Measurements from ENCODE around the gene BLTP1. TPM values are rescaled to one million over a fixed set of nuclear protein-coding genes. Genes with fewer than 3 reads are reported as not detected.
A peak's percentile ranks its signal among the peaks of the same experiment; 100 is the strongest.

Gene BLTP1
- total RNA-seq, 2 experiments from 2014 or later, result 32.3 to 41.6 TPM

DNA sequence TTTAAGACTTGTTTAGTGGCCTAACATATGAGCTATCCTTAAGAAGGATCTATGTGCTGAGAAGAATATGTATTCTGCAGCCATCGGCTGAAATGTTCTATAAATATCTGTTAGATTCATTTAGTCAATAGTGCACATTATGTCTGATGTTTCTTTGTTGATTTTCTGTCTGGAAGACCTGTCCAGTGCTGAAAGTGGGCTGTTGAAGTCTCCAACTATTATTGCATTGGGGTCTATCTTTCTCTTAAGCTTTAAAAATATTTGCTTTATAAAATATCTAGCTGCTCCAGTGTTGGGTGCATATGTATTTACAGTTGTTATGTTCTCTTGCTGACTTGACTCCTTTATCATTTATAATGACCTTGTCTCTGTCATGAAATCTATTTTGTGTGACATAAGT lies 9.4 kb upstream of the BLTP1 start:
- BruUV-seq (replicated peaks), result no TSS peak
- Histone ChIP-seq H2AFZ (ENCODE audit: low read length) (no peak overlapping the region), H3K4me1 (ENCODE audit: insufficient read depth, low read length, poor library complexity, severe bottlenecking) (no peaks in the 10 kb centered on the region), H3K4me2 (ENCODE audit: low read length) (no peak overlapping the region), H3K9me2 (ENCODE audit: insufficient read depth, low read length) (no peaks in the 10 kb centered on the region), H3K27ac (ENCODE audit: low read depth, low read length, poor library complexity, severe bottlenecking) (no peak overlapping the region), H4K20me1 (ENCODE audit: insufficient read depth, low read length) (no peaks in the 10 kb centered on the region), H3K4me3 (ENCODE audit: low read depth, low read length, poor library complexity, severe bottlenecking) (no peak overlapping the region), H3K9me3 (ENCODE audit: low read length) (no peaks in the 10 kb centered on the region), H3K79me2 (ENCODE audit: insufficient read depth, low read depth, low read length) (no peaks in the 10 kb centered on the region), H3K36me3 (ENCODE audit: insufficient read depth, low read length) (no peaks in the 10 kb centered on the region)
- no peak for DNase-seq (ENCODE audit: low spot score)
- TF ChIP-seq EZH2phosphoT487 (IDR thresholded peaks at IDR 0.05; ENCODE audit: borderline replicate concordance, low read depth, low read length), result no peak
- ChIA-PET POLR2A (interaction anchor here (0.9 kb wide), 1 partner anchor 9 kb away, joined by 3 read pairs; no protein-coding TSS in a partner anchor), CTCF (ENCODE audit: unreplicated experiment) (no interaction called here)
- intact Hi-C loops (cut with micrococcal nuclease; ENCODE audit: unreplicated experiment), result no loop called here

DNA sequence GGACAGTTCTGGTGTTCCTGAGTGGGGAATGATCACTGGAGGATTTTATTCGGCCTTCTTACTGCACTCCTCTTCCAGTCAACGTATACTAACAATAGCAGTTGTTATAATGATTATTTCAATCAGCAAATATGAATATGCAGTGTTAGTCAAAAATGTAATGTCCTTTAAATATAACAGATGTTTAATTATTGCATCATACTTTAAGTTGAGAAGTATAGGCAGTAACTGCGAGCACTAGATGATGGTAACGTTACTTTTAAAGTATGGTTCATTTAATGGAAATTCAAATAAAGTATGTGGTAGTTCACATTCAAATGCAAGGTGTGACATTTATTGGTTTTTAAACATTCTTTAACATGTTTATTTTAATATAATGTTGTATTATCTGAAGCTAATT lies 5.5 kb upstream of the BLTP1 start:
- no peaks in the 10 kb centered on the region for H4K20me1 ChIP-seq (ENCODE audit: insufficient read depth, low read length)
- no peak for DNase-seq (ENCODE audit: low spot score)
- no peaks in the 10 kb centered on the region for H3K9me3 ChIP-seq (ENCODE audit: low read length)
- no peaks in the 10 kb centered on the region for H3K36me3 ChIP-seq (ENCODE audit: insufficient read depth, low read length)
- peaks cover 12% of the 10 kb centered on the region for H3K4me1 ChIP-seq (ENCODE audit: insufficient read depth, low read length, poor library complexity, severe bottlenecking)
- no peaks in the 10 kb centered on the region for H3K9me2 ChIP-seq (ENCODE audit: insufficient read depth, low read length)
- no peaks in the 10 kb centered on the region for H3K79me2 ChIP-seq (ENCODE audit: insufficient read depth, low read depth, low read length)
- CTCF ChIA-PET (ENCODE audit: unreplicated experiment), result no interaction called here
- H3K4me3 ChIP-seq (ENCODE audit: low read depth, low read length, poor library complexity, severe bottlenecking), result no peak overlapping the region
- no peak overlapping the region for H2AFZ ChIP-seq (ENCODE audit: low read length)
- POLR2A ChIA-PET, result no interaction called here
- intact Hi-C loops (cut with micrococcal nuclease; ENCODE audit: unreplicated experiment), result no loop called here
- TF ChIP-seq EZH2phosphoT487 (IDR thresholded peaks at IDR 0.05; ENCODE audit: borderline replicate concordance, low read depth, low read length), result no peak
- TF ChIP-seq, protein P1, sequence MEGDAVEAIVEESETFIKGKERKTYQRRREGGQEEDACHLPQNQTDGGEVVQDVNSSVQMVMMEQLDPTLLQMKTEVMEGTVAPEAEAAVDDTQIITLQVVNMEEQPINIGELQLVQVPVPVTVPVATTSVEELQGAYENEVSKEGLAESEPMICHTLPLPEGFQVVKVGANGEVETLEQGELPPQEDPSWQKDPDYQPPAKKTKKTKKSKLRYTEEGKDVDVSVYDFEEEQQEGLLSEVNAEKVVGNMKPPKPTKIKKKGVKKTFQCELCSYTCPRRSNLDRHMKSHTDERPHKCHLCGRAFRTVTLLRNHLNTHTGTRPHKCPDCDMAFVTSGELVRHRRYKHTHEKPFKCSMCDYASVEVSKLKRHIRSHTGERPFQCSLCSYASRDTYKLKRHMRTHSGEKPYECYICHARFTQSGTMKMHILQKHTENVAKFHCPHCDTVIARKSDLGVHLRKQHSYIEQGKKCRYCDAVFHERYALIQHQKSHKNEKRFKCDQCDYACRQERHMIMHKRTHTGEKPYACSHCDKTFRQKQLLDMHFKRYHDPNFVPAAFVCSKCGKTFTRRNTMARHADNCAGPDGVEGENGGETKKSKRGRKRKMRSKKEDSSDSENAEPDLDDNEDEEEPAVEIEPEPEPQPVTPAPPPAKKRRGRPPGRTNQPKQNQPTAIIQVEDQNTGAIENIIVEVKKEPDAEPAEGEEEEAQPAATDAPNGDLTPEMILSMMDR (conservative IDR thresholded peaks at IDR 0.05; ENCODE audit: low read length), result no peak
- H3K4me2 ChIP-seq (ENCODE audit: low read length), result no peak overlapping the region
- BruUV-seq (replicated peaks), result no TSS peak
- H3K27ac ChIP-seq (ENCODE audit: low read depth, low read length, poor library complexity, severe bottlenecking), result no peak overlapping the region

DNA sequence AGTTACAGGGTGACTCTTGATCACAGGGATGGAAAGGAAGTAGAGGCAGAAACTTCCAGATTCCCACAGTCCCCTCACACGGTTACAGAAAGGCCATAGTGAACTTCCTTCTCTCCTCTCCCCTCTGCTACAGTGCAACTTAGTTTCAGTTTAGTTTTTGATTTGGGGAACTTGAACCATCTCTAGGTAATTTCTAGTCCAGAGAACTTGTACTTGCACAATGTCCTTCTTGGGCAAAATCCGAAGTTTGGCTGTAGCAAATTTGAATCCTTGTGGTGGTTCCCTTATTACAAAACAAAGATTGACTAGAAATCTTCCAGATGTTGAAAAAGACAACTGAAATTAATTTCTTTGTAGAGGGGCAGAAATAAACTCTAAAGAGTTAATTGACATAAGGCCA lies 1.2 kb upstream of the BLTP1 start:
- intact Hi-C loops (cut with micrococcal nuclease; ENCODE audit: unreplicated experiment), result loop anchor here (5.0 kb wide), 1 partner anchor 329 kb away; the partner anchor contains the start of gene CCNA2
- H3K27ac ChIP-seq (ENCODE audit: low read depth, low read length, poor library complexity, severe bottlenecking), result no peak overlapping the region
- no TSS peak for BruUV-seq (replicated peaks)
- no peak for TF ChIP-seq EZH2phosphoT487 (IDR thresholded peaks at IDR 0.05; ENCODE audit: borderline replicate concordance, low read depth, low read length)
- TF ChIP-seq, protein P1 (conservative IDR thresholded peaks at IDR 0.05; ENCODE audit: low read length), result no peak
- H3K9me2 ChIP-seq (ENCODE audit: insufficient read depth, low read length), result no peaks in the 10 kb centered on the region
- no peaks in the 10 kb centered on the region for H3K9me3 ChIP-seq (ENCODE audit: low read length)
- DNase-seq (ENCODE audit: low spot score), result peak; percentile 14
- peak overlapping the region; percentile 95 for H3K4me3 ChIP-seq (ENCODE audit: low read depth, low read length, poor library complexity, severe bottlenecking)
- H3K36me3 ChIP-seq (ENCODE audit: insufficient read depth, low read length), result peaks cover 6% of the 10 kb centered on the region; the same call in 1 of the 2 replicates
- POLR2A ChIA-PET, result interaction anchor here (0.6 kb wide), 1 partner anchor 84 kb away, joined by 3 read pairs; no protein-coding TSS in a partner anchor
- H3K4me1 ChIP-seq (ENCODE audit: insufficient read depth, low read length, poor library complexity, severe bottlenecking), result peaks cover 21% of the 10 kb centered on the region
- peak overlapping the region; percentile 89 for H3K4me2 ChIP-seq (ENCODE audit: low read length)
- CTCF ChIA-PET (ENCODE audit: unreplicated experiment), result no interaction called here
- peaks cover 12% of the 10 kb centered on the region for H3K79me2 ChIP-seq (ENCODE audit: insufficient read depth, low read depth, low read length)
- H4K20me1 ChIP-seq (ENCODE audit: insufficient read depth, low read length), result no peaks in the 10 kb centered on the region
- H2AFZ ChIP-seq (ENCODE audit: low read length), result peak overlapping the region; percentile 96
